ENCODE data around the gene TRIM44.

Gene TRIM44

GRCh38 chr11:35791088-35791958 is 128.7 kb downstream of the TRIM44 start:
- DNase-seq (ENCODE audit: low spot score): no peak

DNA sequence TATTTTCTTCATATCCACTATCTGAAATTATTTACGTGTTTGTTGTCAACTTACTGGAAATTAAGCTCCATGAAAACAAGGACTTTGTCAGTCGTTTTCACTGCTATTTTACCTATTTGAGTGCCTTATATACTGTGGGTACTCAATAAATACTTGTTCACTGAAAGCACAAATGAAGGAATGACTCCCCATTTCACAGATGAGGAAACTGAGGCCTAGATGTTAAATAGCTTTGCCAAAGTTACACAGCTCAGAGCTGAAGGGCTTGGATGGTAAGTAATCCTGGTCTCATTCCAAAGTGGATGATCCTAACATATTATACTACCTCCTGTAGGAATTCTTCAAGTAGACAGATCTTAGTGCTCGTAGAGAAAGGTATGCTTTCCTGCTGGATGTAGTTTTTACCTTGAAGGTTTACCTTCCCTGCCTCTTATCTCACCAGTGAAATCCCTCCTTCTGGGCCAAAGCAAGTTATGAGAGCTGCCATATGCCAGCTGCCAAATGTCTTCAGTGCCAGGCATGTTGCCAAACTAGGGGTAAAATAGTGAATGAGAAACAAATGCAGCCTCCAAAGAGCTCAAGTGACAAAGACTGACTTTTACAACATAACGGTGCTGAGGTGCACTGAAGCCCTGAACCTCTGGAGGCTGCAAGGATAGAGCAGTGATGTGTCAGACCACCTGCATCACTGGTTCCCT is 129.7 kb downstream of the TRIM44 start:
- no peak for DNase-seq (ENCODE audit: low spot score)

DNA sequence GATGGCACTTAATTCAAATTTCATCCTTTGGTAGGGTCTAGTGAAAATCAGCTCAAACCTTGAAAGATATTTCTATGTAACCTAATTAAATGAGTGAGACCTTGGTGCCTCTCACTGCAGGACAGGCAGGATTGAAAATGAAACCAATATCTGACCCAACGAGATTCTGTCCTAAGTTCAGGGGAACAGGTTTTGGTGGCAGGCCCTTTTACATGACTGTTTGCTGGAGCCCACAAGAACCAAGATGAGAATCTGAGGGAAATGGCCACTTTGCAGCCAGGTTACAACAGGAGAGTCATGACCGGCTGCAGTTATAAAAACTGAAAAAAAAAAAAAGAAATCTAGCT is 130.2 kb downstream of the TRIM44 start:
- no peak for DNase-seq (ENCODE audit: low spot score)

DNA sequence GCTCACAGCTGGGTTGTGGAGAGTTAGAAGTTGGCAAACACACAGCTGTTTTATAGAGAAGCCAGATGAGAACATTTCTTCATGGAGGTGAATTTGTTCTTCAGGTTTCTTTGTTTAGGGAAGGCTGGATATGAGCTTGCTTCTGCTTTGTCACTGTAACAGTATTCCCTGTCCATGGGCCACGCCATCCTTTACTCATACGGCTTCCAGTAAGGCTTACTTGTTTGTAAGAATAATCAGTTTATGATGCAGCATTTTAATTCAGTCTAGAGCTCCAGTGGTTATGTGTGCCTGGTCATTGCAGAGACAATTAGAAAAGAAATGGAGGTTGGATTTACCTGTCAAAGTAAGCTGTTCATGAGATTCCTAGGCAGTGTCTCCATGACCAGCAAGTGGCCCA is 131.8 kb downstream of the TRIM44 start:
- no peak for DNase-seq (ENCODE audit: low spot score)

GRCh38 chr11:35794850-35795249 is 132.3 kb downstream of the TRIM44 start:
- DNase-seq (ENCODE audit: low spot score): peak; percentile 10

DNA sequence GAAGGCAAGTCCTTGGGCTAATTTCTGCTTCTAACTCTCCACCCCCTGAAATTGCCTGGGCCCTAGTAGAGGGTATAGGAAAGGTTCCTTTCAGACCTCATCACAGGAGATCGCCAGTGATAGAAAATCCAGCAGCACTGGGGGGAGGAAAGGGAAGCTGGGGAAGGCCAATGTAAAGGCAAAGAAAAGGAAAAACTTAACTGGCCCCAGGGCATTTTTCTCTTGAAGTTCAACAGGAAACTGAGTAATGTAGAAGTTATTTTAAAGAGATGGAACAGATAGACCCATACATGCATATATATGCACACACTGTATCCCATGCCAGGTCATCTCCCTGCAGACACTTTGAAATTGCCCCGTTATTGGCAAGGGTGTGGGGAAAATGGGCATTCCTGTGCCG is 134.0 kb downstream of the TRIM44 start:
- DNase-seq (ENCODE audit: low spot score): peak; percentile 88

DNA sequence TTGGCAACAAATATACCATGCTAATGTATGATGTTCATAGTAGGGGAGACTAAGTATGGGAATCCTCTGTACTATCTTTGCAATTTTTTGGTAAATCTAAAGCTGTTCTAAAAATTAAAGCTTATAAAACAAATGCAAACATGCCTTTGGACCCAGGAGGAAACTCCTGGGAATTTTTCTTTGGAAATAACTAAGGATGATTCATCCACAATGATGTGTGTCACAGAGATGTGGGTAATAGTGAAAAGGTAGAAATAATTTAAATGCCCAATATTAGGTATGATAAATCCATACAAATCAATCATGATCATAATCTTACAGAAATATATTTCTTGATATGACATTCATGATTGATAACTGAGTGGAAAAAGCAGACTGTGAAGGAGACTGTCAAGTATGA is 135.8 kb downstream of the TRIM44 start:
- DNase-seq (ENCODE audit: low spot score): peak; percentile 51

- no peak for DNase-seq (ENCODE audit: low spot score)
These were observed 136.4 kb downstream of the TRIM44 start for GRCh38 chr11:35798983-35799382.

GRCh38 chr11:35799655-35800054 is 137.1 kb downstream of the TRIM44 start:
- no peak for DNase-seq (ENCODE audit: low spot score)

DNA sequence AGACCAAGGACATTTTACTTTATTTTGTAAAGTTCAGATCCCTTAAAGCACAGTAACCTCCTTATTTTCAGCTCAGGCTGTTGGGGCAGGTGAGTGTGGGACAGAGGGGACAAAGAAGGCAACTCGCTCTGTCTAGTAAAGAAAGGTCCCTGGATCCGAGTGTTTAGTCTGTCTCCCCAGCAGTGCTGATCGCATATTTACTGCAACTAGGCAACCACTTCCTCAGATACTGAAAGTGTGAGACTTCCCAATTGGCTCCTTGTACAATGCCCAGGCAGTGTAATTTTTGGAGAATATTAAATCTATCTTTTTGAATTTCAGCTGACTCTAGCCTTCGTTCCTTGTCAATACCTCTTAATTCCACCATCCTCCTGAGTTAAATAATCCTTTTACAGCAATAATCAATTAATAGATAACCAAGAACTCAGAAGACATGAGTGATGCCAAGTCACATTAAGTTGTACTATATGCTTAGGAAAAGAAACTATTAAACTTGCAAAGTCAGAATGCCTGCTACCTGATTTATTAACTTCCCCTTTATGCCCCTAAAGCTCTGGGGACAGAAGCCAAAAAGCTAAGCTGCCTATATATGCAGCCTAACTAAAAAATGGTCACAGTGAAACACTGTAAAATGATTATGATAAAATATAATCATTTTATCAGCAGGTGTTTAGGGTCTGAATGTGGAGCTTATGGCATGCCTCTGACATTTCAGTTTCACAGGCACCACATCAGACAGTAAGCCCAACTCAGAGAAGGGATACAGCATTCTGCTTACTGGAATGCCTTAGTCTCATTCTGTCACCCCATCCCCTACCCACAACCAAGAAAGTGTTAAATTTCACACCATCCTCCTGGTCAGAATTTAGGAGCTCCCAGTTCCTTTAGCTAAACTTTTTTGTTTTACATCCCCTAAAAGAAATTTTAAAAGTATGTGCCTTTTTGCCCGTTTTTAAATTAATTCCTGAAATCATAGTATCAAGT is 138.7 kb downstream of the TRIM44 start:
- DNase-seq (ENCODE audit: low spot score): peak; percentile 2

- DNase-seq (ENCODE audit: low spot score): no peak
These were observed 139.6 kb downstream of the TRIM44 start for GRCh38 chr11:35802221-35802620.

GRCh38 chr11:35802672-35803071 is 140.1 kb downstream of the TRIM44 start:
- DNase-seq (ENCODE audit: low spot score): no peak

DNA sequence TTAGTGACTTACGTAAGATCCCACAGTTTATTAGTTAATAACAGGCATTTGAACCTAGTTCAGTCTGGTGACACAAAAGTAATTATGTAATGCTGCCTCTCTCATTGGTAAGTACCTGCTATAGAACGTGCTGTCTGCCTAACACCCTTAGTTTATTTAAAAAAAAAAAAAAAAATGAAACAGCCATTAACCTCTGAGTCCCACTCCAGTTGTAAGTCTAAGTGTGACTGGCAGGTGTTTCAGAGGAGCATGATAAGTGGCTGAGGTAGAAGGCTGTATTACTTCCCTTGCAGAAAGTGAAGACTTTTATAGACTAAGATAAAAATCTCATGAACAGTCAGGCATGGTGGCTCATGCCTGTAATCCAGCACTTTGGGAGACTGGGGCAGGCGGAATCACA is 140.5 kb downstream of the TRIM44 start:
- no peak for DNase-seq (ENCODE audit: low spot score)

- DNase-seq (ENCODE audit: low spot score): no peak
These were observed 142.0 kb downstream of the TRIM44 start for GRCh38 chr11:35804451-35805040.

DNA sequence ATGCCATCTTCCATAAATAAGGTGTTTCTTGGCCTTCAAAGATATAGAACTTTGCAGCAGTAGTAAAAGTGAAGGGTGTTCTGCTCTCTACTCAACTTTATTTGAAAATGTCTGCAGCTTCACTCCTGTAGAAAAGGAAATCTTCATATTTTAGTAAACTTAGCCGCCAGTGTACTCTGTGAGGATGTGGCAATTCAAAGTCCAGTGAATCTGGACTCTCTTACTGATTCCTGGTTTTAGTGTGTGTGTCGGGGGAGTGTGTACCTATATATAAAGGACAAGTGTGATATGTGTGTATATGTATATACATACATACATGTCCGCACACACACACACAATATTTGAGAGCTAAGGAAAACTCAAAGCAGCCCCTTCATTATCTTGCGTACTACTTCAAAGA is 147.0 kb downstream of the TRIM44 start:
- no peak for DNase-seq (ENCODE audit: low spot score)

GRCh38 chr11:35810045-35810645 is 147.6 kb downstream of the TRIM44 start:
- DNase-seq (ENCODE audit: low spot score): no peak

GRCh38 chr11:35811783-35812182 is 149.2 kb downstream of the TRIM44 start:
- DNase-seq (ENCODE audit: low spot score): no peak

DNA sequence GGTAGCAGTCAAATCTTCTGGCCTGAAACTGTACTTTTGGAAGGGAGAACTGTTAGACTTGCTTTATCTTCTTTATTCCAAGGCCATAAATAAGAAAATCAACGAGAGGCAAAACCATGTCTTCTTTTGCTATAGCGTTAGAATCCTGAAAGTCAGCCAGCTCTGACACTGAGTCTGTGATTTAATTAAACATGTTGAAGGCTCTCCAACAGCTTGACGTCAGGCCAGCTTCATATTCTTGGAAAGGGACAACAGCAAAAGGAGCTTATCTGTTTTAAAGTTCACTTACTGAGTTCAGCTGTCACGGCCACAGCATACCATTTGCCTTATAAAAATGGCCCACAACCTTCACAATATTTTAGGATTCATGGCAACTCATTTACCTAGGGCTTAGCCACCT is 150.3 kb downstream of the TRIM44 start:
- DNase-seq (ENCODE audit: low spot score): no peak

DNA sequence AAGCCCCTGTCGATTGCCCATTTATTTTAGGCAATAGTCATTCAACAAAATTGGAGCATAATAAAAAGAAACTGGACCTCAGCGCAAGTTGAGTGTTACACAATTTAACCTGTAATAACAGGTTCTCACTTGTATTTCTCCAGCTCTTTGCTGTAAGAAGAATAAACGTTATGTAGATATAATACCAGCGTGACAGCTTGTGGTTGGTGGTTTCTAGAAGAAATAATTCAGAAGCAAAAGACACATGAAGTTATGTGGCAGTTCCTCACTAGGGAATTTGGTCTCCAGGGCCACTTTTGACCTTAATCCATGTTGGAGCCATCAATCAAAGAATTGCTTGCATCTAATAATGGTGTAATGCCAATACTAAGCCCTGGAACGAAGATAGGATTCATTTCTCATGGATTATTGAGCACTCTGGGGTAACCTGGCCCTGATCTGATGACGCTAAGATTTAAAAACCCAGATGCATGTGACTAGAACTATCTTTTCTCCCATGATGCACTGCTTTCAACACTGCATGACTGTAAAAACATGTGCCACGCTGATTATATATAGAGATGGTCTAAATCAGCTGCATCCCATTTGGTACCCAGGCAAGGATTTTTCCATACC is 151.6 kb downstream of the TRIM44 start:
- no peak for DNase-seq (ENCODE audit: low spot score)

- no peak for DNase-seq (ENCODE audit: low spot score)
These were observed 152.2 kb downstream of the TRIM44 start for GRCh38 chr11:35814720-35815305.

Data from kidney capillary endothelial cell (primary cell).